Vagina (tissue), 2 donors: Measurements from ENCODE around the gene INTS7.

Source experiments
- POLR2A ChIP-seq, 2 donors: fragments of 450-650 bp; IDR thresholded peaks; one replicate each; pipeline ENCODE4 v1.6.1; 2017; ENCODE audit warnings: antibody characterized with exemption in 2 of 2, mild to moderate bottlenecking in 2 of 2, moderate library complexity in 2 of 2
- POLR2AphosphoS5 ChIP-seq, 2 donors: sonication (generic); formaldehyde crosslinking; IDR thresholded peaks; one replicate each; pipeline ENCODE4 v1.9.0; 2017; ENCODE audit warnings: antibody characterized with exemption in 2 of 2, mild to moderate bottlenecking in 2 of 2, low read depth in 1 of 2; ENCODE audit not compliant: insufficient read depth in 1 of 2
- TF ChIP-seq, protein P1 (sequence below), 3 experiments: fragments of 450-650 bp in 2 of 3; fragments of 200-600 bp in 1 of 3; sonication (generic) in 1 of 3; IDR thresholded peaks; one replicate each; pipeline ENCODE4 v1.5.1; 2017 to 2019; ENCODE audit warnings: antibody characterized with exemption in 3 of 3, mild to moderate bottlenecking in 2 of 3, moderate library complexity in 2 of 3

GRCh38 chr1:211893260-211893659, 142.1 kb downstream of the INTS7 start:
- TF ChIP-seq, protein P1, sequence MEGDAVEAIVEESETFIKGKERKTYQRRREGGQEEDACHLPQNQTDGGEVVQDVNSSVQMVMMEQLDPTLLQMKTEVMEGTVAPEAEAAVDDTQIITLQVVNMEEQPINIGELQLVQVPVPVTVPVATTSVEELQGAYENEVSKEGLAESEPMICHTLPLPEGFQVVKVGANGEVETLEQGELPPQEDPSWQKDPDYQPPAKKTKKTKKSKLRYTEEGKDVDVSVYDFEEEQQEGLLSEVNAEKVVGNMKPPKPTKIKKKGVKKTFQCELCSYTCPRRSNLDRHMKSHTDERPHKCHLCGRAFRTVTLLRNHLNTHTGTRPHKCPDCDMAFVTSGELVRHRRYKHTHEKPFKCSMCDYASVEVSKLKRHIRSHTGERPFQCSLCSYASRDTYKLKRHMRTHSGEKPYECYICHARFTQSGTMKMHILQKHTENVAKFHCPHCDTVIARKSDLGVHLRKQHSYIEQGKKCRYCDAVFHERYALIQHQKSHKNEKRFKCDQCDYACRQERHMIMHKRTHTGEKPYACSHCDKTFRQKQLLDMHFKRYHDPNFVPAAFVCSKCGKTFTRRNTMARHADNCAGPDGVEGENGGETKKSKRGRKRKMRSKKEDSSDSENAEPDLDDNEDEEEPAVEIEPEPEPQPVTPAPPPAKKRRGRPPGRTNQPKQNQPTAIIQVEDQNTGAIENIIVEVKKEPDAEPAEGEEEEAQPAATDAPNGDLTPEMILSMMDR (IDR thresholded peaks at IDR 0.05) = no peak
- TF ChIP-seq POLR2AphosphoS5 (IDR thresholded peaks at IDR 0.05; ENCODE audit: insufficient read depth in 1 of 2, low read depth in 1 of 2) = no peak
- TF ChIP-seq POLR2A (IDR thresholded peaks at IDR 0.05) = no peak
